Activated naive CD8-positive, alpha-beta T cell treated with anti-CD3 and anti-CD28 coated beads, Interleukin-2, amount 10 ng/mL, durations not matched to agents 7 days and 5 days (primary cell): ENCODE data around the gene SUCO. TPM values are rescaled to one million over a fixed set of nuclear protein-coding genes. Genes with fewer than 3 reads are reported as not detected.
A peak's percentile ranks its signal among the peaks of the same experiment; 100 is the strongest.

Source experiments
- ATAC-seq: fragments of 150-1000 bp; cut with Tn5 transposase; one replicate; pipeline ENCODE4 v1.10.0; 2021; ENCODE audit warnings: low read depth, moderate library complexity
- POLR2A ChIA-PET: fragments of 350-600 bp; sonication (Branson Sonifier 250); formaldehyde crosslinking; loops from one replicate; lab custom pipeline; 2021; ENCODE audit warnings: antibody characterized with exemption; lab: Charles Lee
- DNase-seq: peaks from one replicate; pipeline ENCODE4 v3.0.0; 2021
- H3K27ac Mint-ChIP-seq: one replicate; pipeline ENCODE4 v1.8.0; 2022; ENCODE audit warnings: mild to moderate bottlenecking, mixed read lengths
- H3K27me3 Mint-ChIP-seq: one replicate; pipeline ENCODE4 v1.8.0; 2022; ENCODE audit warnings: mild to moderate bottlenecking, moderate library complexity, mixed read lengths
- H3K36me3 Mint-ChIP-seq: one replicate; pipeline ENCODE4 v1.8.0; 2021; ENCODE audit warnings: mild to moderate bottlenecking, mixed read lengths
- H3K4me1 Mint-ChIP-seq: one replicate; pipeline ENCODE4 v1.8.0; 2021; ENCODE audit warnings: mixed read lengths
- H3K4me3 Mint-ChIP-seq: one replicate; pipeline ENCODE4 v1.8.0; 2022; ENCODE audit warnings: mild to moderate bottlenecking, moderate library complexity, mixed read lengths
- H3K9me3 Mint-ChIP-seq: one replicate; pipeline ENCODE4 v1.8.0; 2021; ENCODE audit warnings: mixed read lengths
- total RNA-seq, 2 experiments: library from RNA; stranded (reverse); gene quantifications; one replicate each; pipeline ENCODE4 v1.2.3, GENCODE V29; 2021

Gene SUCO
- total RNA-seq, 2 experiments from 2014 or later, result 42.5 to 44.5 TPM

GRCh38 chr1:172532183-172532699 lies 709 bp upstream of the SUCO start:
- ATAC-seq (peak; percentile 70), DNase-seq (peak; percentile 70)
- peaks cover 14% of the 10 kb centered on the region for H3K27me3 Mint-ChIP-seq
- POLR2A ChIA-PET, result interaction anchor here (0.6 to 1.5 kb wide), 16 partner anchors 11 to 1336 kb away, joined by 3 to 6 read pairs (median 3); partner anchors contain the start of genes FASLG, GAS5, PIGC and TNFSF4
- peaks cover 28% of the 10 kb centered on the region for H3K4me1 Mint-ChIP-seq
- peak overlapping the region; percentile 97 for H3K4me3 Mint-ChIP-seq
- peaks cover 1% of the 10 kb centered on the region for H3K36me3 Mint-ChIP-seq
- H3K9me3 Mint-ChIP-seq, result no peaks in the 10 kb centered on the region
- peak overlapping the region; percentile 99 for H3K27ac Mint-ChIP-seq

GRCh38 chr1:172533513-172534151 lies 682 bp downstream of the SUCO start:
- H3K27me3 Mint-ChIP-seq, result peaks cover 6% of the 10 kb centered on the region
- peak overlapping the region; percentile 97 for H3K4me3 Mint-ChIP-seq
- H3K9me3 Mint-ChIP-seq, result no peaks in the 10 kb centered on the region
- DNase-seq (peak; percentile 54), ATAC-seq (no peak)
- H3K4me1 Mint-ChIP-seq, result peaks cover 33% of the 10 kb centered on the region
- POLR2A ChIA-PET, result interaction anchor here (1.0 to 1.5 kb wide), 6 partner anchors 10 to 1335 kb away, joined by 3 to 6 read pairs (median 4); partner anchors contain the start of genes FASLG, GAS5 and ZBTB37
- peaks cover 9% of the 10 kb centered on the region for H3K36me3 Mint-ChIP-seq
- H3K27ac Mint-ChIP-seq, result peak overlapping the region; percentile 99

- H3K9me3 Mint-ChIP-seq, result no peaks in the 10 kb centered on the region
- POLR2A ChIA-PET, result no interaction called here
- H3K27ac Mint-ChIP-seq, result no peak overlapping the region
- DNase-seq (no peak), ATAC-seq (no peak)
- H3K4me3 Mint-ChIP-seq, result no peak overlapping the region
- peaks cover 13% of the 10 kb centered on the region for H3K36me3 Mint-ChIP-seq
- H3K4me1 Mint-ChIP-seq, result peaks cover 38% of the 10 kb centered on the region
- H3K27me3 Mint-ChIP-seq, result no peaks in the 10 kb centered on the region
These were observed 3.3 kb downstream of the SUCO start for GRCh38 chr1:172536256-172536655.

- Mint-ChIP-seq H3K9me3 (no peaks in the 10 kb centered on the region), H3K27me3 (no peaks in the 10 kb centered on the region), H3K4me1 (peaks cover 37% of the 10 kb centered on the region), H3K27ac (no peak overlapping the region), H3K36me3 (peaks cover 15% of the 10 kb centered on the region), H3K4me3 (no peak overlapping the region)
- POLR2A ChIA-PET, result no interaction called here
- DNase-seq (no peak), ATAC-seq (no peak)
These were observed 4.4 kb downstream of the SUCO start for GRCh38 chr1:172537366-172537765.

GRCh38 chr1:172537827-172538391 lies 5.0 kb downstream of the SUCO start:
- Mint-ChIP-seq H3K36me3 (peaks cover 15% of the 10 kb centered on the region), H3K4me3 (no peak overlapping the region), H3K4me1 (peaks cover 41% of the 10 kb centered on the region), H3K27ac (no peak overlapping the region), H3K9me3 (no peaks in the 10 kb centered on the region), H3K27me3 (no peaks in the 10 kb centered on the region)
- DNase-seq, result no peak
- POLR2A ChIA-PET, result no interaction called here
- ATAC-seq, result no peak

GRCh38 chr1:172540635-172541034 lies 7.7 kb downstream of the SUCO start:
- no peaks in the 10 kb centered on the region for H3K27me3 Mint-ChIP-seq
- ATAC-seq, result no peak
- H3K4me3 Mint-ChIP-seq, result no peak overlapping the region
- H3K36me3 Mint-ChIP-seq, result peaks cover 14% of the 10 kb centered on the region
- H3K27ac Mint-ChIP-seq, result no peak overlapping the region
- H3K9me3 Mint-ChIP-seq, result no peaks in the 10 kb centered on the region
- peaks cover 30% of the 10 kb centered on the region for H3K4me1 Mint-ChIP-seq
- POLR2A ChIA-PET, result no interaction called here
- DNase-seq, result no peak

- ATAC-seq, result peak; percentile 50
- POLR2A ChIA-PET, result interaction anchor here (2.0 kb wide), 1 partner anchor 12 kb away, joined by 6 read pairs; the partner anchor contains the start of gene SUCO
These were observed 11.6 kb downstream of the SUCO start for GRCh38 chr1:172544481-172545104.

GRCh38 chr1:172545396-172546004 lies 12.6 kb downstream of the SUCO start:
- POLR2A ChIA-PET, result no interaction called here
- no peak overlapping the region for H3K27ac Mint-ChIP-seq
- H3K27me3 Mint-ChIP-seq, result no peaks in the 10 kb centered on the region
- DNase-seq (no peak), ATAC-seq (no peak)
- peaks cover 4% of the 10 kb centered on the region for H3K36me3 Mint-ChIP-seq
- H3K4me3 Mint-ChIP-seq, result no peak overlapping the region
- H3K9me3 Mint-ChIP-seq, result no peaks in the 10 kb centered on the region
- H3K4me1 Mint-ChIP-seq, result peaks cover 25% of the 10 kb centered on the region

More at GRCh38 chr1:172544481-172545104, 11.6 kb downstream of the SUCO start:
- Mint-ChIP-seq H3K4me3 (no peak overlapping the region), H3K9me3 (no peaks in the 10 kb centered on the region), H3K36me3 (peaks cover 4% of the 10 kb centered on the region), H3K27ac (no peak overlapping the region), H3K27me3 (no peaks in the 10 kb centered on the region), H3K4me1 (peaks cover 24% of the 10 kb centered on the region)
- no peak for DNase-seq

- Mint-ChIP-seq H3K4me3 (no peak overlapping the region), H3K27me3 (no peaks in the 10 kb centered on the region), H3K27ac (no peak overlapping the region), H3K4me1 (peaks cover 19% of the 10 kb centered on the region), H3K9me3 (no peaks in the 10 kb centered on the region), H3K36me3 (no peaks in the 10 kb centered on the region)
- POLR2A ChIA-PET, result no interaction called here
- ATAC-seq, result no peak
- DNase-seq, result no peak
These were observed 14.1 kb downstream of the SUCO start for GRCh38 chr1:172547071-172547470.

- Mint-ChIP-seq H3K4me1 (peaks cover 14% of the 10 kb centered on the region), H3K9me3 (no peaks in the 10 kb centered on the region), H3K4me3 (no peak overlapping the region), H3K27me3 (no peaks in the 10 kb centered on the region), H3K36me3 (peaks cover 8% of the 10 kb centered on the region), H3K27ac (no peak overlapping the region)
- ATAC-seq, result no peak
- DNase-seq, result no peak
- POLR2A ChIA-PET, result no interaction called here
These were observed 16.8 kb downstream of the SUCO start for GRCh38 chr1:172549621-172550280.

GRCh38 chr1:172551279-172551678 lies 18.3 kb downstream of the SUCO start:
- DNase-seq (no peak), ATAC-seq (no peak)
- H3K4me1 Mint-ChIP-seq, result peaks cover 18% of the 10 kb centered on the region
- no peak overlapping the region for H3K4me3 Mint-ChIP-seq
- H3K27ac Mint-ChIP-seq, result no peak overlapping the region
- H3K27me3 Mint-ChIP-seq, result no peaks in the 10 kb centered on the region
- peaks cover 20% of the 10 kb centered on the region for H3K36me3 Mint-ChIP-seq
- no peaks in the 10 kb centered on the region for H3K9me3 Mint-ChIP-seq
- POLR2A ChIA-PET, result no interaction called here

GRCh38 chr1:172554915-172555314 lies 22.0 kb downstream of the SUCO start:
- peak overlapping the region; percentile 40 for H3K27ac Mint-ChIP-seq

GRCh38 chr1:172556461-172556860 lies 23.5 kb downstream of the SUCO start:
- DNase-seq (no peak), ATAC-seq (no peak)
- peaks cover 7% of the 10 kb centered on the region for H3K4me1 Mint-ChIP-seq
- no peak overlapping the region for H3K4me3 Mint-ChIP-seq
- H3K27ac Mint-ChIP-seq, result no peak overlapping the region
- no peaks in the 10 kb centered on the region for H3K27me3 Mint-ChIP-seq
- H3K36me3 Mint-ChIP-seq, result peaks cover 54% of the 10 kb centered on the region
- POLR2A ChIA-PET, result no interaction called here
- no peaks in the 10 kb centered on the region for H3K9me3 Mint-ChIP-seq

More at GRCh38 chr1:172554915-172555314, 22.0 kb downstream of the SUCO start:
- ATAC-seq (no peak), DNase-seq (no peak)
- H3K9me3 Mint-ChIP-seq, result no peaks in the 10 kb centered on the region
- no peak overlapping the region for H3K4me3 Mint-ChIP-seq
- no peaks in the 10 kb centered on the region for H3K27me3 Mint-ChIP-seq
- H3K4me1 Mint-ChIP-seq, result peaks cover 11% of the 10 kb centered on the region
- POLR2A ChIA-PET, result no interaction called here
- H3K36me3 Mint-ChIP-seq, result peaks cover 41% of the 10 kb centered on the region
